Erythroblast (primary cell): Measurements from ENCODE around the gene SEZ6L2.
A peak's percentile ranks its signal among the peaks of the same experiment; 100 is the strongest.
"Not testable (repeated sequence)": the region's sequence is repeated elsewhere in the genome, so short reads cannot be mapped to it uniquely, and the experiment has no call there.

Experiments used
- DNase-seq, 2 experiments: peaks; one replicate each; lab custom pipeline; 2025; lab: John Stamatoyannopoulos, UW
- GATA1 ChIP-seq: IDR thresholded peaks from 2 replicates; pipeline ENCODE4 v1.6.1; 2011; ENCODE audit warnings: low read depth, mild to moderate bottlenecking, control low read depth, low read length, moderate library complexity
- POLR2A ChIP-seq: IDR thresholded peaks from 2 replicates; pipeline ENCODE4 v1.6.1; 2011; ENCODE audit warnings: mild to moderate bottlenecking, low read length

SEZ6L2 gene

GRCh38 chr16:29899516-29900101 is at the start of gene SEZ6L2:
SEZ6L2 (minus strand) TSS chr16:29899550; CDS start chr16:29899019, 531 bp downstream.
- no peak for DNase-seq
- TF ChIP-seq GATA1: no peak
- TF ChIP-seq POLR2A: no peak

- DNase-seq: no peak
- TF ChIP-seq GATA1: no peak
- TF ChIP-seq POLR2A: no peak
These were observed 48.5 kb upstream of the SEZ6L2 start for GRCh38 chr16:29947897-29948296.

GRCh38 chr16:29943846-29944799 is 44.8 kb upstream of the SEZ6L2 start:
- TF ChIP-seq GATA1: no peak
- TF ChIP-seq POLR2A: no peak
- DNase-seq: no peak

GRCh38 chr16:29940656-29941055 is 41.3 kb upstream of the SEZ6L2 start:
- DNase-seq: no peak
- TF ChIP-seq POLR2A (no peak), GATA1 (no peak)

- not testable (repeated sequence) for DNase-seq
These were observed 32.4 kb upstream of the SEZ6L2 start for GRCh38 chr16:29931750-29932149.

- DNase-seq: no peak
- no peak for TF ChIP-seq POLR2A
- no peak for TF ChIP-seq GATA1
These were observed 27.9 kb upstream of the SEZ6L2 start for GRCh38 chr16:29927070-29927905.

- DNase-seq: no peak
- TF ChIP-seq POLR2A (no peak), GATA1 (no peak)
These were observed 27.3 kb upstream of the SEZ6L2 start for GRCh38 chr16:29926711-29927052.

GRCh38 chr16:29925781-29926710 is 26.7 kb upstream of the SEZ6L2 start, which contains the start of gene KCTD13:
KCTD13 (minus strand) TSS chr16:29926226; CDS start chr16:29926033, 193 bp downstream.
- TF ChIP-seq GATA1: no peak
- peak; percentile 91 for TF ChIP-seq POLR2A
- DNase-seq: peak; percentile 90 to 95

GRCh38 chr16:29925105-29925756 is 25.9 kb upstream of the SEZ6L2 start:
- peak in 1 of 2 experiments; percentile 54 for DNase-seq
- TF ChIP-seq POLR2A (no peak), GATA1 (no peak)

GRCh38 chr16:29922986-29923501 is 23.7 kb upstream of the SEZ6L2 start:
- no peak for DNase-seq
- no peak for TF ChIP-seq POLR2A
- TF ChIP-seq GATA1: no peak

GRCh38 chr16:29922326-29922725 is 23.0 kb upstream of the SEZ6L2 start:
- DNase-seq: no peak

GRCh38 chr16:29921034-29921385 is 21.7 kb upstream of the SEZ6L2 start:
- DNase-seq: no peak

More at GRCh38 chr16:29922326-29922725, 23.0 kb upstream of the SEZ6L2 start:
- TF ChIP-seq GATA1: no peak

More at GRCh38 chr16:29921034-29921385, 21.7 kb upstream of the SEZ6L2 start:
- TF ChIP-seq POLR2A: no peak
- no peak for TF ChIP-seq GATA1
